C4-2B (cell line): ENCODE results near the gene RAB40B.

Experiments
- ZFX ChIP-seq: fragments of 450-650 bp; IDR thresholded peaks from 2 replicates; pipeline ENCODE4 v1.6.1; 2017
- TF ChIP-seq, protein P1 (sequence below): fragments of 450-650 bp; conservative IDR thresholded peaks from 2 replicates; pipeline ENCODE4 v1.5.1; 2017; ENCODE audit warnings: mild to moderate bottlenecking

DNA sequence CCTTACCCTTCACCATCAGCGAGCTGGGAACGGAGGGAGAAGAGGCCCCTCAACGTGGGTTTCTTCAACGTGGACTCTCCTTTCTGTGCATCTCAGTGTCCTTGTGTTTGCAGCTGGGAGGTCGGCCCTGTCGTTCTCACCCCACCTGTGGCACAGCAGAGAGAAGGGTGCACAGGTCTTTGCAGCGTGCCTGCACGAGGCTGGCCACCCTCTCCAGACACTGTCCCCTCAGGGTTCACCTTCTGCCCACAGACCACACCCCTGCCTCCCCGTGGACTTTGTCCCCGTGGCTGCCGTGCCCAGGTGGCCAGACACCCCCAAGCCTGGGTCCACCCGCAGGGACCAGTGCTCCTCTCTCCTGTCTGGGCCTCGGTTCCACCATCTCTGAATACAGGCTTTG lies 43.0 kb downstream of the RAB40B start:
- TF ChIP-seq, protein P1, sequence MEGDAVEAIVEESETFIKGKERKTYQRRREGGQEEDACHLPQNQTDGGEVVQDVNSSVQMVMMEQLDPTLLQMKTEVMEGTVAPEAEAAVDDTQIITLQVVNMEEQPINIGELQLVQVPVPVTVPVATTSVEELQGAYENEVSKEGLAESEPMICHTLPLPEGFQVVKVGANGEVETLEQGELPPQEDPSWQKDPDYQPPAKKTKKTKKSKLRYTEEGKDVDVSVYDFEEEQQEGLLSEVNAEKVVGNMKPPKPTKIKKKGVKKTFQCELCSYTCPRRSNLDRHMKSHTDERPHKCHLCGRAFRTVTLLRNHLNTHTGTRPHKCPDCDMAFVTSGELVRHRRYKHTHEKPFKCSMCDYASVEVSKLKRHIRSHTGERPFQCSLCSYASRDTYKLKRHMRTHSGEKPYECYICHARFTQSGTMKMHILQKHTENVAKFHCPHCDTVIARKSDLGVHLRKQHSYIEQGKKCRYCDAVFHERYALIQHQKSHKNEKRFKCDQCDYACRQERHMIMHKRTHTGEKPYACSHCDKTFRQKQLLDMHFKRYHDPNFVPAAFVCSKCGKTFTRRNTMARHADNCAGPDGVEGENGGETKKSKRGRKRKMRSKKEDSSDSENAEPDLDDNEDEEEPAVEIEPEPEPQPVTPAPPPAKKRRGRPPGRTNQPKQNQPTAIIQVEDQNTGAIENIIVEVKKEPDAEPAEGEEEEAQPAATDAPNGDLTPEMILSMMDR = no peak
- no peak for TF ChIP-seq ZFX
